HG03521 (cell line): ENCODE measurements around the gene SLC35E3.
A peak's percentile ranks its signal among the peaks of the same experiment; 100 is the strongest.

ENCODE experiments used
- ATAC-seq: cut with Tn5 transposase; IDR thresholded peaks from one replicate; pipeline ENCODE4 v1.9.1; 2021; ENCODE audit warnings: mild to moderate bottlenecking, moderate library complexity; ENCODE audit not compliant: unreplicated experiment

The SLC35E3 gene

DNA sequence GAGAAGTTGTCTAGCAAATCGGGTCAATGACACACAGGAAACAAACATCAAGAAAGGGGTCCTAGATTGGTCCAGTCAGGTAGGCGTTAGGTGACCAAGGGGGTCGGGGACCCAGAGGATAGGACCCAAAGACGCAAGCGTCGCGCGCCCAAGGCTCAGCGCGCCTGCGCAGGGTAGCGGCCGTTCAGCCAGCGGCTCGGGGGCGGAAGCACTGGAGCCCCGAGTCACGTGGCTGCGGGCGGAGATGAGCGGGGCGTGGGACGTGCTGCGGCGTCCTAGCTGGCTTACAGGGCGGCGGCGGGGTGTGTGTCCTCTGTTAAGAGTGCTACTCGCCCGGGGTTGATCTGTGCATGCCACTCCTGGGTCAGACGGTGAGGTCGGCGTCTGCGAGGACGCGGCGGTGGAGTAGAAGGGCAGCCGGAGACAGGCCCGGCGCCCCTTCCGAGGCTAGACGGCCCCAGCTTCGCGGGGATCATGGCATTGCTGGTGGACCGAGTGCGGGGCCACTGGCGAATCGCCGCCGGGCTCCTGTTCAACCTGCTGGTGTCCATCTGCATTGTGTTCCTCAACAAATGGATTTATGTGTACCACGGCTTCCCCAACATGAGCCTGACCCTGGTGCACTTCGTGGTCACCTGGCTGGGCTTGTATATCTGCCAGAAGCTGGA is at the start of gene SLC35E3:
Gene SLC35E3 (plus strand): TSS at position 273 of the 668 bp plus-strand sequence. CDS start 202 bp downstream, at position 475.
- ATAC-seq: peak; percentile 96

DNA sequence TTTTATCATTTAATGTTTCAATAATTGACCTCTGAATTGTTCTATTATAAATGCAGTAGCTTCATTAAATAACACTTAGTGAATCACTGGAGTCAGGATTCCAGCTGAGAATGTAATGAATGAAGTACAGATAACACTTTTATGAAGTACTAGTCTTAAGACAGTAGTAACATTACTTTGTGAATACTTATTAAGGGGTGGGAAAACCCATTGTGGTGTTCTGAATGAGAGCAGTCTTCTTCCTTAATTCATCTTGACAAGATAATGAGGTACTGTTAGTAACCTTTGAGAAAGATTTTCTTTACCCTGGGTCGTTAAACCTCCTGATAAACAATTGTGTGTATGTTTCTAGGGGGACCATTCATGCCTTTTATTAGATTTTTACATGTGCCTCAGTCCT is 46.5 kb upstream of the SLC35E3 start:
- ATAC-seq: no peak

DNA sequence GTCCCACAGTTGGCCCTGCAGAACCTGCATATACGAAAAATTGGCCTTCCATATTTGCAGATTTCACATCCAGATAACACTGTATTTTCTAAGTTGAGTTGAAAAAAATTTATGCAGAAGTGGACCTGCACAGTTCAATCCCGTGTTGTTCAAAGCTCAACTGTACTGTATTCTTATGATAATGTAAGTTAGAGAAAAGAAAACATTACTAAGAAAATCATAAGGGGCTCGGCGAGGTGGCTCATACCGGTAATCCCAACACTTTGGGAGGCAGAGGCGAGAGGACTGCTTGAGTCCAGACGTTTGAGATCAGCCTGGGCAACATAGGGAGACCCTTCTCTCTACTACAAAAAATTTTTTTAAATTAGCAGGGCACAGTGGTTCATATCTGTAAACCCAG is 18.2 kb upstream of the SLC35E3 start:
- no peak for ATAC-seq

DNA sequence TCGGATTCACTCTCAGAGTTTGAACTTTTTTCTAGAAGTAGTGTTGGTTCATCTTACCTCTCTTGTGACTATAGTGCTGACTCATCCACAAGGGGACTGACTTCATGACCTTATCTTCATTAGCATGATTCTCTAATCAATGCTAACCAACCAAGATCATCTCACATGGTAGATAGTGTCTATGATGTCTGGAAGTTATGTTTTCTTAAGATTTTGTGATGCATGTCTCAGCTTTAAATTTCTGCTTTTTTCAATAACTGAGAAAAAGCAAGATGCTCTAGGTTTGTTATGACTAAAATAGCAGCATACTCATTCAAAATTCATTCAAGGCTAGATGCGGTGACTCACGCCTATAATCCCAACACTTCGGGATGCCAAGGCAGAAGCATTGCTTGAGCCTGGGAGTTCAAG is 12.3 kb upstream of the SLC35E3 start:
- ATAC-seq: no peak

DNA sequence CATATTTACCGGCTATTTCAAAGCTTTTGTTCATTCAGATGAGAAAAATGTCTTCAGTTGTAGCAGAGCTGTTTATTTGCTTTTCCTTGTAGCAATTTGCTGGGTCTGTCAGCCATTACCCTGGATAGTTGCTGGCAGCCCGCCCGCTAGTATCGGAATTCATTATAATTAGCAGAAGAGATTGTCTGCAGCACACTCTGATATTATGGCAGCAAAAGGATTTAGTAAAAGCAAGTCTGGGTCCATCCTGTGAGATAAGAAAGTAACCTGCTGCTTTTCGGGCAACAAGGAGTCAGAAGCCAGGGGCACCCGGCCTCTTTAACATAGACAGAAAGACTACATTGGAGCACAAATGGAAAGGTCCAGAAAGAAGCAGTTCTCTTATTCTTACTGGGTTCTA is 6.1 kb upstream of the SLC35E3 start:
- ATAC-seq: no peak

DNA sequence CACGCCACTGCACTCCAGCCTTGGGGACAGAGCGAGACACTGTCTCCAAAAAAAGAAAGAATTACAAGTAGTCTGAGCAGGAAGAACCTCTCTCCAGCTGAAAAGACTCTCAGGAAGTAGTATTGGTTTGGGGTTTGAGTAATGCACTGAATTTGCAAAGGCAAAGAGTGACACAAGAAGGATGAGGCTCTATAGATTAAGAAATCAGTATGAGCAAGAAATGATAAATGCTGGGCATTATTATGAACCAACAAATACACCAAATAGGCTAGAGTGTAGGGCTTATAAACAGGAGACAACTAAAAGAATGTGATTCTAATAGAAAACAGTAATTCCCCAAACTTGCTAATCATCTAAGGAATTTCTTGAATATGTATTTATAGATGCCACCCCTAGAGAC is 2.6 kb upstream of the SLC35E3 start:
- no peak for ATAC-seq

DNA sequence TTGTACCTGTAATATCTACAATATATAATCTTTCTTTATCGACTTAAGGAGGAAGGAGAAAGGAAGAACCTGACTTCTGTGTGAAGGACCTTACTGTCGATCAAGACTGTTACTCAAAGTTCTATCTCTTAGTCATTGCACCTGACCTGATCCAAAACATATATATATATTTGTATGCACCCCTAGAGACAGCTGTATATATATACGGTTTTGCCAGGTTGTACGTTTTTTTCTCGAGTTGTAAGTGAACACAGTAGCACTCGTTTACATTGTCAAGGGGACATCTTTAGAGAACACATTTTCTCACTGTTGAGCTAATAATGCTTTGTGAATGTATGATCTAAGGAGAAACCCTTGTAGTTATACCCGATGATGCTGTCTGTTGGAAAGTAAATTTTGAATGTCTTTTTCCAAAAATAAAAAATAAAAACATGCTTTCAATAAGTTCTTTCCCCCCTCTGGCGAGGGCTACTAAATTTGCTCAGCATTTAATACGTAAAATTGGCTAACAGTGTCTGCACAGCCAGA is 536 bp upstream of the SLC35E3 start:
- no peak for ATAC-seq

DNA sequence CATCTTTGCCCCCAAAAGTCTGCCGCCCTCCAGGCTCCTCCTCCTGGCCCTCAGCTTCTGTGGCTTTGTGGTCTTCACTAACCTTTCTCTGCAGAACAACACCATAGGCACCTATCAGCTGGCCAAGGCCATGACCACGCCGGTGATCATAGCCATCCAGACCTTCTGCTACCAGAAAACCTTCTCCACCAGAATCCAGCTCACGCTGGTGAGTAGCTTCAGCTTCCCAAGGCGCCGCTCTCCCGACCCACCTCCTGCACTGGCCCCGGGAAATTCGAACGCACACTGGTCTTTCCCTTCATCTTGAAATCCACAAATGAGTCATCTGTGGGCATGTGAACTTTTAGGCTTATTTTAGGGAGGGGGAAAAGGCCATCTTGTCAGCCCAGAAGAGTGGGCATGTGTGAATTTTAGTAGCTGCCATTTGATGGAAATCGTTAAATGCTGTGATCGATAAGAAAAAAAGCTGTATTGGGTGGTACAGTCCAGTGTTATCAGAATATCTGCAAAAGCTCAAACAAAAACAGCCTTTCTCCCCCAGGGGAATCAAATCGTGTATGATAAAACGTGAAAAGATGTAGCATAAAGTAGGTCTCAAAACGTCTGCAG is 700 bp downstream of the SLC35E3 start:
- ATAC-seq: peak; percentile 10

DNA sequence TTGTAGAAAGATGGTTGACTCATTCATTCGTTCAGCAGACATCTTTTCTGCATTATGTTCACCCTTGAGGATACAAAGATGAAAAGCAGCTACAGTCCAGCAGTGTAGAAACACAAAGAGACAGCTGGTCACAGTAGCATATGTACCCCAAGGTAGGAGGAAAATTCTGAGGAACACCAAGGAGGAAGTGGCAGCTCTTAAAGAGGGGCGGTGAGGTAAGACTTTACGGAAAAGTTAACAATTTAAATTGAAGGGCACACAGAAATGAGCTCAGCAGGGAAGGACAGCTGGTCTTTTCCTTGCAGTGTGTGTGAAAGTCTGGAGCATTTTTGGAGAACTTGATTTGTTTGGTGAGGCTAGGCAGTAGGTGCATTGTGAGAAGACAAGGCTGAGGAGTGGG is 3.5 kb downstream of the SLC35E3 start:
- no peak for ATAC-seq

DNA sequence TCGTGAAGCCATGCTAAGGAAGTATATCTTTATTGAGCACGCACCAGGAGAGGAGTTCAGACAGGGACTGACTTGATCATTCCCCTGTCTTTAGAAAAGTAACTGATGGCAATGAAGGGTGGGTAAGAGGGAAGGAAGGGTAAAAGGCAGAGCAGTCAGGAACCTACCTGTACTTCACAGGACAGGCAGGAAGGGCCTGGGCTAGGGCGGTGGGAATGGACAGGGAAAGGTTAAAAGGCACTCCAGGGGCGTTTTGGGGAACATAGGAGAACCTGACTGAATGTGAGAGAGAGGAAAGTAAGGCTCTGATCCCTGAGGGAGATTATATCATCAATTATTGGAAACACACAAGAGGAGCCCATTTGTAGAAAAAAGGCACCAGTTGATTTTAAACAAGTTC is 3.9 kb downstream of the SLC35E3 start:
- ATAC-seq: no peak

DNA sequence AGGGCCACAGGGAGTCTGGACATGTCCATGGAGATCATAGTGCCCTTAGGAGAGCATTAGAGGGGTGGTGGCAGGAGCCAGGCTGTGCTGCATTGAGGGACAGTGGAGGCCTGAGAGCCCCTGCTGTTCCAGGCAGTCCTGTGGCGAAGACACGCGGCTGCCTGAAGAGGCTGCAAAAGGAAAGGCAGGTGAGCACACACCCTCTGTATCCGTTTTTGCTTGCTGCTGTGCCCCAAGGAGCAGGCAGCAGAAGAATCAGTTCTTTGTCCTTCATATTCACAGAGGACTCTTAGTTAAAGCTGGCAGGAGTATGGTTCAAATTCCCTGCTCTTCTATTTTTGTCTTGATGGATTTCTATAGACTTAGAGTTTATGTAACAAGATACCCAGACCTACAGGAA is 4.5 kb downstream of the SLC35E3 start:
- no peak for ATAC-seq

DNA sequence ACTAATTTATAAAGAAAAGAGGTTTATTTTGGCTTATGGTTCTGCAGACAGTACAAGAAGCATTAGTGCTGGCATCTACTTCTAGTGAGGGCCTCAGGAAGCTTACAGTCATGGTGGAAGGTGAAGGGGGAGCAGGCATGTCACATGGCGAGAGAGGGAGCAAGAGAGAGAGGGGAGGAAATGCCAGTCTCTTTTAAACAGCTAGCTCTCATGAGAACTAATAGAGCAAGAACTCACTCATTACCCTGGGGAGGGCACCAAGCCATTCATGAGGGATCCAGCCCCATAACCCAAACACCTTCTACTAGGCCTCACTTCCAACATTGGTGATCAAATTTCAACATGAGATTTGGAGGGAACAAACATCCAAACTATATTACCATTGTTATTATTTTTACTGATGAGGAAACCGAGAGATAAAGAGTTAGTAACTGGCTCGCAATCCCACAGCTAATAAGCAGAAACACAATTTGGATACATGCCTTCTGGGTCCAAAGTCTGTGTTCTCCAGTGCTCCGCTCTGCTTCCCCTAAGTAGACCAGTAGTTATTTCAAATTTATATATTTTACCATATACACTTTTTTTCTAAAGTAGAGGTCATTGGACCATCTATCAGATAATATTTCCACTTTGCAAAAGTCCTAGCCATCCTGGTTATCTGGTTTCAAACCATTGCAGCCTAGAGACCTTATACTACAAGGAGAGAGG is 9.7 kb downstream of the SLC35E3 start:
- ATAC-seq: no peak

DNA sequence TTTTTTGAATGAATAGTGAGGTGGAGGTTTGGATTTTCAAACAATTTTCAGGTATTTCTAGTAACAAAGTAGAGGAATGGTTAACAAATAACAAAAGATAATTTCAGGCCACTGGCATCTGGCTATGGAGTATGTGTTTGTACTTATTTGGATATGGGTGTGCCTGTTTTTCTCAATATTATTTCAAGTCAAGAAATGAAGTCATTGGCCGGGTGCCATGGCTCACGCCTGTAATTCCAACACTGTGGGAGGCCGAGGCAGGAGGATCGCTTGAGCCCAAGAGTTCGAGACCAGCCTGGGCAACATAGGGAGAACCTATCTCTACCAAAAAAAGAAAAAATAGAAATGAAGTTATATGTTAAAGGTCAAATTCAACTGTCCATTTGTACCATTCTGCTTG is 13.9 kb downstream of the SLC35E3 start:
- ATAC-seq: no peak

DNA sequence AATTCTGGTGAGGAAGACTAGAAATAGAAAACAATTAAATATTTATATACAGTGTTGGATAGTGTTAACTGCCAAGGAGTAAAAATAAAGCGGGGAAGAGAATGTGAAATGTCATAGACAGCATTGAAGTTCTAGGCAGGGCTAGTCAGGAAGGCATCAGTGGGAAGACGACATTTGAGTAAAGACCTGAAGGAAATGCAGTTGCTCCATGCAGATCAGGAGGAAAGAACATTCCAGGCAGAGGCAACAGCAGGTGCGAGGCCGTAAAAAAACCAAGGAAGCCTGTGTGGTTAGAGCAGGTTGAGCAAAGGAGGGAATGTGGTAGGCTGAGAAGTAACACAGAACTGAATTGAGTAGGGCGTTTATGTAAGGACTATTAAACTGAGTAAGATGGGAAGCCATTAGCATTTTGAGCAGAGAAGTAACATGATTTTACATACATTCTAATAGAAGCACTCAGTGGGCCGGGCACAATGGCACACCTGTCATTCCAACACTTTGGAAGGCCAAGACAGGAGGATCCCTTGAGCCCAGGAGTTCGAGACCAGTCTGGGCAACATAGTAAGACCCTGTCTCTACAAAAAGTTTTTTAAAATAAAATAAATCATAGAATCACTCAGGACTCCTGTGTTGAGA is 14.9 kb downstream of the SLC35E3 start:
- no peak for ATAC-seq

DNA sequence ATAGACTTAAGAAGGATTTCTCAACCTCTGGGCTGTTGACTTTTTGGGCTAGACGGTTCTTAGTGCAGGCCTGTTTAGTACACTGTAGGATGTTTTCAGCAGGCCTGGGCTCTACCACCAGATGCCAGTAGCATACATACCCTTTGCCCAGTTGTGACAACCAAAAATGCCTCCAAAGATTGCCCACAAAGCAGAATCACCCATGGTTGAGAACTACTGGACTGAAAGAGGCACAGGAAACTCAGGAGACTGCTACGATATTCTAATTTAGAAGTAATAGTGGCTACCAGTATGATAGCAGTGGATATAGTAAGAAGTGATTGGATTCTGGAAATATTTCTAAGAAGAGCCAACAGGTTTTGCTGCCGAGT is 15.5 kb downstream of the SLC35E3 start:
- no peak for ATAC-seq

DNA sequence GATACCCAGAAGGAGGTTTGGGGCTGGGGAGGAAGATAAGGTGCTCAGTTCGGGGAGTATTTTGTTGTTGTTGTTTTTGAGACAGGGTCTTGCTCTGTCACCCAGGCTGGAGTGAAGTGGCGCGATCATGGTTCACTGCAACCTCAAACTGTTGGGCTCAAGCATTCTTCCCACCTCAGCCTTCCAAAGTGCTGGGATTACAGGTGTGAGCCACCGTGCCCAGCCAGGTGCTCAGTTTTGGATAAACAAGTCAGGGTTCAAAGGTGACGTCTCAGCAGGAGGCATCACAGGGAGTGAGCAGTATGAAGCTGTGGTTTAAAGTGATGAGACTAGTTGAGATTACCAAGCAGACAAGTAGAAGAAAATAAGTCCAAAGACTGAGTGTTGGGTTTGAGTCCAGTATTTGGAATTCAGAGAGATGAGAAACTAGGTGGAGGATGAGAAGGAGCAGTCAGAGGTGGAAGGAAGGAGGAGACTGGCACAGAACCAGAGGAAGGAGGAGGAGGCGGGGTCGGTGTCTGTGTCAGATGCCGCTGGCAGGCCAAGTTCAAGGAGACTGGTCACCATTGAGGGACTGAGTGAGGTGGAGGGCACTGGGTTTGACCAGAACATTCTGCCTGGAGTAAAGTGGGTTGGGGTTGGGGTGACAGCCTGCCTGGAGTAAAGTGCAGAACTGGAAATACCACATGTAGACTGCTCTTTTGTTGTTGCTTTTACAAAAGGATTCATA is 16.1 kb downstream of the SLC35E3 start:
- ATAC-seq: no peak

DNA sequence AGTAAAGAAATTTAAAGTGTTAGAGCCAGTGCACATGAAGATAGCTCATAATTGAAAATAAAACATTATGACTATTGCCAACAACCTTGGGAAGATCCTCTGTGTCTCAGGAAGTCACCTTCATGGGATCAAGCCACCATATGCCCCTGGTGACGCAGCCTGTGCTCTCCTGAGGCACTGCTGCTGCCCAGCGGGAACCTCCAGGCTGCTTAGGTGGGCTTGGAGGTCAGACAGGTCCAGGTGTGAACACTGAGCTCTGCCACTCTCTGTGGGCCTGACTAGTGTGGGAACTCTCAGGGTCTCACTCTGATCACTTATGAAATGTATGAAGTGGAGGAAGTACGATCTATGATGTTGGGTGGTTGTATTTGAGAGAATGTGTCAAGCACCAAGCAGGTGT is 16.7 kb downstream of the SLC35E3 start:
- ATAC-seq: no peak

DNA sequence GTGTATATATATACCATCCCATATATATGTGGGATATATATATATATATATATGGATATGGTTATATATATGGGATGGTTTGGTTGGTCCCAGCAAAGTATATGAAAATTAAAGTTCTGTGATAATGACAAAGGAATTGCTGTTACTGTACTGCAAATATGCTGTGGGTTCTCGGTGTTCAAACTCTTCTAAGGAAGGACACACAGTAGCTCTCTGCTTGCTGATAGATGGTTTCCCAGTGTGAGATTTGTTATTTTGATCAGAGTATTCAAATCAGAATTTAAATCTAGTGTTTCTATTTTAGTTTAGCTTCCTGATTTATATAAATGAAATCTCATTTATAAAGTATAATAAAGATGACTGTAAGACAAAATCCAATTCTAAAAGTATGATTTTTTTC is 19.7 kb downstream of the SLC35E3 start:
- ATAC-seq: no peak

DNA sequence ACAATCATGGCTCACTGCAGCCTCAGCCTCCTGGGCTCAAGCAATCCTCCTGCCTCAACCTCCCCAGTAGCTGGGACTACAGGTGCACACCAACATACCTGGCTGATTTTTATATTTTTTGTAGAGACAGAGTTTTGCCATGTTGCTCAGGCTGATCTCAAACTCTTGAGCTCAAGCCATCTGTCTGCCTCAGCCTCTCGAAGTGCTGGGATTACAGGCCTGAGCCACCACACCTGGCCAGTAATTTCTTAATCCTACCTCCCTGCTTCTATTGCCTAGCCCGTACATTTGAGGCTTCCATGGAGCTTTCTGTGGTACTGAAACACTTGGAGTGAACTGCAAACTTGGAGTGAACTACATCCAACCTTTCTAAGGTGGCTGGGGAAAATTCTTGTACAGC is 20.7 kb downstream of the SLC35E3 start:
- ATAC-seq: no peak

DNA sequence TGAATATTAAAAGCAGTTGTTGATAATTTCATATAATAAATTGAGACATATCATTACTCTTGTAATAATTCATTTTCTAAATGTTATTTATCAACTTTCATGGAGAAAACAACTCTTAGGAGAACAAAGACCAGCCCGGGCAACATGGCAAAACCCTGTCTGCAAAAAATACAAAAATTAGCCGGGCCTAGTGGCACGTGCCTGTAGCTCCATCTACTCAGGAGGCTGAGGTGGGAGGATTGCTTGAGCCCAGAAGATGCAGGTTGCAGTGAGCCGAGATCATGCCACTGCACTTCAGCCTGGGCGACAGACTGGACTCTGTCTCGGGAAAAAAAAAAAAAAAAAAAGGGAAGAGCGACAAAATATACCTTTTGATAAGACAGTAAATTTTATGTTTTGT is 21.2 kb downstream of the SLC35E3 start:
- ATAC-seq: no peak

DNA sequence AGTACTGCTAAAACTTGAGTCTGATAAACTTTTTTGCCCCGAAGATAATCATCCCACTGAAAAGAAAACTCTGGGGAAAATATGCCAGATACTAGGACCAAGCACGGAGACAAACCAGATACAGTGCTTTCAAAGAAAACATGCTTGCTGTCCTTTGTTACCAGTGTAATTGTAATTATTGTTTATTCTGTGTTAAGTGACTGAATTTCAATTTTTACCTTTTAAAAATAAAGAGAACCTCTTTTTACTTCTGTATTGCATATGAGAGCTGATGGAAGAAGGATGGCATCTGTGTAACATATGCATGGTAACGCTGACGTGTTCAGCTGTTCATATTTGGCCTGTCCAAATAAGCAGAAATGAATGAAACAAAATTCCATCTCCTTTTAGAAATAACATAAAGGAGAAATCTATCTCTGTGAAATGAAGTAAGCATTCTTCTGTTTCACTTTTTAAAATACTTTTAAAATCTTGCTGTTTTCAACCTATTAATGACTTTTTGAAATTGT is 22.5 kb downstream of the SLC35E3 start:
- ATAC-seq: no peak
